OCI-LY3 (cell line): Measurements from ENCODE around the gene CYSRT1.

Experiments
- H2AFZ ChIP-seq: fragments of 200-600, 300-600 bp; shearing (Covaris generic); 2 replicates; pipeline ENCODE4 v1.6.0; 2014; ENCODE audit warnings: antibody characterized with exemption, low read depth, low read length
- H3K27ac ChIP-seq: fragments of 200-600, 300-600 bp; sonication (generic); 2 replicates; pipeline ENCODE4 v1.5.1; 2014; ENCODE audit warnings: mild to moderate bottlenecking, low read length, moderate library complexity, mixed read lengths
- H3K27me3 ChIP-seq: fragments of 200-600, 300-600 bp; sonication (generic); 2 replicates; pipeline ENCODE4 v1.6.1; 2014; ENCODE audit warnings: low read depth, low read length, mixed read lengths
- H3K36me3 ChIP-seq: fragments of 200-600, 300-600 bp; sonication (generic); replicated peaks from 2 replicates; pipeline ENCODE3; 2014; ENCODE audit warnings: low read depth, low read length, mixed read lengths
- H3K4me1 ChIP-seq: fragments of 300-600, 200-600 bp; sonication (generic); 2 replicates; pipeline ENCODE4 v1.6.1; 2014; ENCODE audit warnings: low read length, mixed read lengths
- H3K4me2 ChIP-seq: fragments of 200-600, 300-600 bp; sonication (generic); 2 replicates; pipeline ENCODE4 v1.6.1; 2014; ENCODE audit warnings: low read length, mixed read lengths
- H3K4me3 ChIP-seq: fragments of 300-600, 200-600 bp; sonication (generic); 2 replicates; pipeline ENCODE4 v1.5.1; 2014; ENCODE audit warnings: antibody characterized with exemption, mild to moderate bottlenecking, low read length, moderate library complexity
- H3K79me2 ChIP-seq: fragments of 300-600, 200-600 bp; shearing (Covaris generic); 2 replicates; pipeline ENCODE4 v1.6.1; 2014; ENCODE audit warnings: mild to moderate bottlenecking, low read length, mixed read lengths
- H3K9ac ChIP-seq: fragments of 300-600, 200-600 bp; shearing (Covaris generic); 2 replicates; pipeline ENCODE4 v1.6.0; 2014; ENCODE audit warnings: mild to moderate bottlenecking, low read length, moderate library complexity
- H3K9me3 ChIP-seq: fragments of 200-600, 300-600 bp; shearing (Covaris generic); 2 replicates; pipeline ENCODE4 v1.6.1; 2014; ENCODE audit warnings: low read length, mixed read lengths; ENCODE audit not compliant: insufficient read depth
- H4K20me1 ChIP-seq: fragments of 200-600, 300-600 bp; sonication (generic); 2 replicates; pipeline ENCODE4 v1.6.1; 2016; ENCODE audit warnings: low read length, mixed read lengths; ENCODE audit not compliant: insufficient read depth
- EZH2phosphoT487 ChIP-seq: fragments of 200-600 bp; shearing (Covaris generic); IDR thresholded peaks from 2 replicates; pipeline ENCODE4 v1.6.1; 2018; ENCODE audit warnings: antibody characterized with exemption, mixed run types, low read depth
- TF ChIP-seq, protein P1 (sequence below): fragments of 200-600, 300-600 bp; sonication (generic); IDR thresholded peaks from 2 replicates; pipeline ENCODE4 v1.5.1; 2014; ENCODE audit warnings: antibody characterized with exemption, low read length, low read depth

CYSRT1 gene

DNA sequence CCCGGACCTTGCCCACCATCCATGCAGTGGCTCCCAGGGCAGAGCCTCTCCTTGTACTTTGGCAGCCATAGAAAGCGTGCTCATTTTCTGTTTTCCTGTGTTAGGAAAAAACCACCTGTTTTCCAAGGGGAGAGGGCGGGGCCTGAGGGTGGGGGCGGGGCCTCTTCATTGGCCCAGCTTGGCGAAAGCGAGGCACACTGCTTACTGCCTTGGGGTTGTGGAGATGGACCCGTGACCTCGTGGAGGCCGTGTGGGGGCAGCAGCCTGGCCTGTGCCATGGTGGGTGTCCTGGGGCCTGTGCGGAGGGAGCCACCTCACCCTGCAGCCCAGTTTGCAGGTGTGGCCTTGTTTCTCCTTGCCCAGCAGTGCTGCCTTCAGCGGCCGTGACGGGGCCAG is 48.1 kb downstream of the CYSRT1 start:
- Histone ChIP-seq H3K27me3 (no peaks in the 10 kb centered on the region), H3K4me2 (no peak overlapping the region), H3K4me1 (peaks cover 28% of the 10 kb centered on the region), H3K4me3 (no peak overlapping the region), H4K20me1 (no peaks in the 10 kb centered on the region), H3K9ac (no peak overlapping the region), H3K36me3 (peaks cover 12% of the 10 kb centered on the region), H2AFZ (no peak overlapping the region), H3K79me2 (no peaks in the 10 kb centered on the region), H3K27ac (no peak overlapping the region), H3K9me3 (no peaks in the 10 kb centered on the region)
- TF ChIP-seq EZH2phosphoT487: no peak
- TF ChIP-seq, protein P1, sequence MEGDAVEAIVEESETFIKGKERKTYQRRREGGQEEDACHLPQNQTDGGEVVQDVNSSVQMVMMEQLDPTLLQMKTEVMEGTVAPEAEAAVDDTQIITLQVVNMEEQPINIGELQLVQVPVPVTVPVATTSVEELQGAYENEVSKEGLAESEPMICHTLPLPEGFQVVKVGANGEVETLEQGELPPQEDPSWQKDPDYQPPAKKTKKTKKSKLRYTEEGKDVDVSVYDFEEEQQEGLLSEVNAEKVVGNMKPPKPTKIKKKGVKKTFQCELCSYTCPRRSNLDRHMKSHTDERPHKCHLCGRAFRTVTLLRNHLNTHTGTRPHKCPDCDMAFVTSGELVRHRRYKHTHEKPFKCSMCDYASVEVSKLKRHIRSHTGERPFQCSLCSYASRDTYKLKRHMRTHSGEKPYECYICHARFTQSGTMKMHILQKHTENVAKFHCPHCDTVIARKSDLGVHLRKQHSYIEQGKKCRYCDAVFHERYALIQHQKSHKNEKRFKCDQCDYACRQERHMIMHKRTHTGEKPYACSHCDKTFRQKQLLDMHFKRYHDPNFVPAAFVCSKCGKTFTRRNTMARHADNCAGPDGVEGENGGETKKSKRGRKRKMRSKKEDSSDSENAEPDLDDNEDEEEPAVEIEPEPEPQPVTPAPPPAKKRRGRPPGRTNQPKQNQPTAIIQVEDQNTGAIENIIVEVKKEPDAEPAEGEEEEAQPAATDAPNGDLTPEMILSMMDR: no peak

DNA sequence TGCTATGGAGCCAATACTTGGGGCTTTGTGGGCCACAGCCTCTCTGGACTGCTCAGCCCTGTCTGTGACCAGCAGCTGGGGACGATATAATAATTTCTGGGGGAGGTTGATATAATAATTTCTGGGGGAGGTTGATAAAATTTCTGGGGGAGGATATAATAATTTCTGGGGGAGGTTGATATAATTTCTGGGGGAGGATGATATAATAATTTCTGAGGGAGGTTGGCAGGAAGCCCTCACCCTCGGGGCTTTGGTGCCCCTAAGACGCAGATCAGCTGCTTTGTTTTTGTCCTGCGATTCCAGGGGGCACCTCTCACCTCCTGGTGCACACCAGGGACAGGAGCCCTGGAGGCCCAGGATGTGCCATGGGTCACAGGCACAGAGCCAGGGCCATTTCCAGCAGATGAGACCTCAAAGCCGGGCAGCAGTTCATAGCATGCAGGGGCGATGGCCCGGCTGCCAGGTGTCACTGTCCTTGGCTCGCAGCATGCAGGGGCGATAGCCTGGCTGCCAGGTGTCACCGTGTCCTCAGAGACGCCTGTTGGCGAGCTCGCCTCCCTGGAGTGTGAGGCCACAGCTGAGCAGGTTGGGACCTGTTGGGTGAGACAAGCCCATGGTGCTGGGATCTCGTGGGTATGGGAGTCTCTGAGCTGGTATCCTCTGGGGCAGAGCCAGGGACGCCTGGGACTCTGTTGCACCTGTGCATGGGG is 48.8 kb downstream of the CYSRT1 start:
- Histone ChIP-seq H3K9me3 (no peaks in the 10 kb centered on the region), H3K27ac (no peak overlapping the region), H2AFZ (no peak overlapping the region), H3K9ac (no peak overlapping the region), H3K4me3 (no peak overlapping the region), H3K79me2 (no peaks in the 10 kb centered on the region), H3K36me3 (peaks cover 10% of the 10 kb centered on the region), H3K27me3 (no peaks in the 10 kb centered on the region), H4K20me1 (no peaks in the 10 kb centered on the region), H3K4me1 (peaks cover 28% of the 10 kb centered on the region), H3K4me2 (no peak overlapping the region)
- TF ChIP-seq EZH2phosphoT487: no peak
- TF ChIP-seq, protein P1: no peak

DNA sequence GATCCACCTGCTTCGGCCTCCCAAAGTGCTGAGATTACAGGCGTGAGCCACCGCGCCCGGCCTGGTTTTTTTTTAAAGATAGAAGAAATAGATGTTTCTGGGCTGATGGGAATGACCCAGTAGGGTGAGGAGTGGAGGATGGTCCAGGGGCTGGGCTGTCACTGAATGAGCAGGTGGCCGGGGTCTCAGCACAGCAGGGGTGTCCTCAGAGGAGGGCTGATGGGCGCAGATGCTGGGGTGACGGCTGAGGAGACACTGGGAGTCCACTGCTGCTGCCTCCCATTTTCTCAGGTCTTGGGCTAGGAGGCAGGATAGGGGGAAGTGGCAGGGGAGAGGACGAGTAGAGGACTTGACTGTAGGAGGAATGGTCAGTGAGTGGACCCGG is 50.2 kb downstream of the CYSRT1 start:
- Histone ChIP-seq H3K27me3 (no peaks in the 10 kb centered on the region), H3K36me3 (peaks cover 18% of the 10 kb centered on the region), H3K4me3 (no peak overlapping the region), H3K4me1 (peaks cover 28% of the 10 kb centered on the region), H3K79me2 (no peaks in the 10 kb centered on the region), H3K27ac (no peak overlapping the region), H3K9ac (no peak overlapping the region), H4K20me1 (no peaks in the 10 kb centered on the region), H3K9me3 (no peaks in the 10 kb centered on the region), H2AFZ (no peak overlapping the region), H3K4me2 (no peak overlapping the region)
- no peak for TF ChIP-seq EZH2phosphoT487
- TF ChIP-seq, protein P1: no peak
